ENCODE results near the gene TPRN.

TPRN gene

DNA sequence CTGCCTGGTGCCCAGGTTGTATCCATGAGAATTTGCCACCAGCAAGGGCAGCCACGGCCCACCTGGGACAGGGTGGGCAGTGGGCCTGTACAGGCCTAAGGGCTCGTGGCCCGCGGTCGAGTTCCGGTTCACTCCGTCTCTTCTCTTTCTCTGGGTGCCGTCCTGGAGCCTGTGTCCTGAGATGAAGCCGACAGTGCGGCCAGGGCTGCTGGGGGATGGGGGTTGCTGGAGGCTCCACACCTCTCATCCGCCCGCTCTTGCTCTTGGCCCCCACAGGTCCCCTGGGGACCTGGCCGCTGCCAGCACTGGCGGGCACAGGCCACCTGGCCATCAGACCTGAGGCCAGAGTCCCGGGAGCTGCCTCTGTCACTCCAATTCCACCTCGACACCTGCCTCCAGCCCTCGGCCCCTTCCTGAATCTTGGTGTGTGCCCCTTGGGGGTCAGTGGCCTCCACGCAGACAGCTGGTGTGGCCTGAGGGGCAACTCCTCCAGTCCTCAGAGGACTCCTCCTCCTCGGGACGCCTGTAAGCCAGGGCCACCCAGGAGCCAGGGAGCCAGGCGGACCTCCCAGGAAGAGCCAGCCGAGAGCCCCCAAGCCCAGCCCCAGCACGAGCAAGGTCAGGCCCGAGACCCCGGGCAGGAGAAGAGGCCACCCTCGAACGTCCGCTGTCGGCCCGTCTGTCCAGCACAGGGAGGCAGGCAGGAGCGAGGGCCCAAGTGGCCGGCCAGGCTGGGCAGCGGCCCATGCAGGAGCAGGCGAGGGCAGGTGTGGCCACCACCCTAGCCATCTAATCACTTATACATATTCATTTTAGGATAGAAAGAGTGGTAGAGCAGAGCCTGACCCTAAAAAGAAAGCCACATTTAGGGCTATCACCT lies 35.9 kb downstream of the TPRN start:
- TF ChIP-seq, protein P1, sequence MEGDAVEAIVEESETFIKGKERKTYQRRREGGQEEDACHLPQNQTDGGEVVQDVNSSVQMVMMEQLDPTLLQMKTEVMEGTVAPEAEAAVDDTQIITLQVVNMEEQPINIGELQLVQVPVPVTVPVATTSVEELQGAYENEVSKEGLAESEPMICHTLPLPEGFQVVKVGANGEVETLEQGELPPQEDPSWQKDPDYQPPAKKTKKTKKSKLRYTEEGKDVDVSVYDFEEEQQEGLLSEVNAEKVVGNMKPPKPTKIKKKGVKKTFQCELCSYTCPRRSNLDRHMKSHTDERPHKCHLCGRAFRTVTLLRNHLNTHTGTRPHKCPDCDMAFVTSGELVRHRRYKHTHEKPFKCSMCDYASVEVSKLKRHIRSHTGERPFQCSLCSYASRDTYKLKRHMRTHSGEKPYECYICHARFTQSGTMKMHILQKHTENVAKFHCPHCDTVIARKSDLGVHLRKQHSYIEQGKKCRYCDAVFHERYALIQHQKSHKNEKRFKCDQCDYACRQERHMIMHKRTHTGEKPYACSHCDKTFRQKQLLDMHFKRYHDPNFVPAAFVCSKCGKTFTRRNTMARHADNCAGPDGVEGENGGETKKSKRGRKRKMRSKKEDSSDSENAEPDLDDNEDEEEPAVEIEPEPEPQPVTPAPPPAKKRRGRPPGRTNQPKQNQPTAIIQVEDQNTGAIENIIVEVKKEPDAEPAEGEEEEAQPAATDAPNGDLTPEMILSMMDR (IDR thresholded peaks at IDR 0.05; ENCODE audit: control insufficient read depth, extremely low read depth, insufficient read depth): no peak
- no peak overlapping the region for H3K4me3 ChIP-seq (ENCODE audit: low read depth, low read length)
- no peak for DNase-seq (ENCODE audit: low read depth)

GRCh38 chr9:137163805-137164204 lies 36.7 kb downstream of the TPRN start:
- DNase-seq (ENCODE audit: low read depth): no peak
- H3K4me3 ChIP-seq (ENCODE audit: low read depth, low read length): no peak overlapping the region
- TF ChIP-seq, protein P1 (IDR thresholded peaks at IDR 0.05; ENCODE audit: control insufficient read depth, extremely low read depth, insufficient read depth): no peak

- TF ChIP-seq, protein P1 (IDR thresholded peaks at IDR 0.05; ENCODE audit: control insufficient read depth, extremely low read depth, insufficient read depth): no peak
- no peak for DNase-seq (ENCODE audit: low read depth)
- no peak overlapping the region for H3K4me3 ChIP-seq (ENCODE audit: low read depth, low read length)
Observed at GRCh38 chr9:137163365-137163715, 37.2 kb downstream of the TPRN start.

- DNase-seq (ENCODE audit: low read depth): no peak
- H3K4me3 ChIP-seq (ENCODE audit: low read depth, low read length): no peak overlapping the region
- TF ChIP-seq, protein P1 (IDR thresholded peaks at IDR 0.05; ENCODE audit: control insufficient read depth, extremely low read depth, insufficient read depth): no peak
Observed at GRCh38 chr9:137162505-137163364, 37.8 kb downstream of the TPRN start.

GRCh38 chr9:137161558-137162486 lies 38.7 kb downstream of the TPRN start:
- DNase-seq (ENCODE audit: low read depth): no peak
- H3K4me3 ChIP-seq (ENCODE audit: low read depth, low read length): no peak overlapping the region
- TF ChIP-seq, protein P1 (IDR thresholded peaks at IDR 0.05; ENCODE audit: control insufficient read depth, extremely low read depth, insufficient read depth): no peak

Measured in LNCaP clone FGC (cell line).